H1 (cell line): ENCODE measurements around the gene DGKH. TPM values are rescaled to one million over a fixed set of nuclear protein-coding genes. Genes with fewer than 3 reads are reported as not detected.

ENCODE experiments used
- BRCA1 ChIP-seq: IDR thresholded peaks from 2 replicates; pipeline ENCODE4 v1.6.1; 2012; ENCODE audit warnings: low read depth, low read length, improper control_type of control experiment
- CEBPB ChIP-seq: IDR thresholded peaks from 2 replicates; pipeline ENCODE4 v1.6.1; 2012; ENCODE audit warnings: low read depth, low read length
- CHD2 ChIP-seq: IDR thresholded peaks from 2 replicates; pipeline ENCODE4 v1.6.1; 2012; ENCODE audit warnings: low read length, improper control_type of control experiment
- CHD7 ChIP-seq: fragments of 300-600 bp; sonication (generic); IDR thresholded peaks from 2 replicates; pipeline ENCODE4 v1.7.1; 2012; ENCODE audit warnings: low read length, moderate library complexity, mild to moderate bottlenecking, inconsistent platforms; ENCODE audit not compliant: insufficient replicate concordance
- EP300 ChIP-seq, 2 experiments: IDR thresholded peaks; 1 replicate in 1 of 2; 2 replicates in 1 of 2; pipeline ENCODE4 v1.6.1; 2011 to 2012; ENCODE audit warnings: low read depth in 2 of 2, low read length in 2 of 2, mild to moderate bottlenecking in 2 of 2, borderline replicate concordance in 1 of 2, inconsistent platforms in 1 of 2, moderate library complexity in 1 of 2
- JUN ChIP-seq: IDR thresholded peaks from 2 replicates; pipeline ENCODE4 v1.6.1; 2011; ENCODE audit warnings: low read depth, mild to moderate bottlenecking, improper control_type of control experiment, low read length
- PHF8 ChIP-seq: fragments of 200-600 bp; sonication (generic); conservative IDR thresholded peaks from 2 replicates; pipeline ENCODE4 v1.7.1; 2012; ENCODE audit warnings: low read depth, mild to moderate bottlenecking, inconsistent platforms, low read length, moderate library complexity
- POLR2A ChIP-seq, 2 experiments: IDR thresholded peaks; 1 replicate in 1 of 2; 2 replicates in 1 of 2; pipeline ENCODE4 v1.6.1; 2011; ENCODE audit warnings: low read depth in 2 of 2, low read length in 2 of 2, mild to moderate bottlenecking in 2 of 2; ENCODE audit errors: control extremely low read depth in 1 of 2
- POLR2AphosphoS5 ChIP-seq: IDR thresholded peaks from 2 replicates; pipeline ENCODE4 v1.6.1; 2011; ENCODE audit warnings: low read depth, low read length
- SP2 ChIP-seq: IDR thresholded peaks from 2 replicates; pipeline ENCODE4 v1.6.1; 2012; ENCODE audit warnings: mild to moderate bottlenecking, low read length, inconsistent platforms
- SP4 ChIP-seq: IDR thresholded peaks from 2 replicates; pipeline ENCODE4 v1.6.1; 2012; ENCODE audit warnings: low read length, inconsistent platforms
- SRF ChIP-seq: IDR thresholded peaks from 2 replicates; pipeline ENCODE4 v1.6.1; 2011; ENCODE audit warnings: mild to moderate bottlenecking, low read depth, low read length, moderate library complexity
- TAF1 ChIP-seq: IDR thresholded peaks from 2 replicates; pipeline ENCODE4 v1.6.1; 2011; ENCODE audit warnings: mild to moderate bottlenecking, low read depth, low read length
- TEAD4 ChIP-seq: IDR thresholded peaks from 2 replicates; pipeline ENCODE4 v1.6.1; 2012; ENCODE audit warnings: low read depth, low read length, inconsistent platforms, mixed read lengths
- polyA plus RNA-seq, 7 experiments: library from polyadenylated mRNA; depleted of rRNA in 3 of 7; stranded (reverse) in 5 of 7; unstranded in 2 of 7; fragments of >200 nt in 5 of 7; fragments of 200-250 nt in 2 of 7; gene quantifications; 1 replicate in 5 of 7; 2 replicates in 1 of 7; 4 replicates in 1 of 7; pipeline versions ENCODE4 v1.2.1 to v1.2.3, GENCODE V29; 2011 to 2013; ENCODE audit warnings: missing spikeins in 2 of 7, mixed read lengths in 2 of 7
- total RNA-seq: library from RNA; stranded (reverse); fragmentation: NEBNext Ultra II Directional; extraction: Animal tissue kit (Norgen Biotek cat#: 25700); gene quantifications from 2 replicates; pipeline ENCODE4 v1.2.1, GENCODE V29; 2021

DGKH gene
- total and polyA plus RNA-seq, 2 of the 8 experiments (the other 6 are each of a cell fraction or from before 2014, with no cell fraction given) = 2.1 to 7.9 TPM

- TF ChIP-seq CHD7 = no peak
- no peak for TF ChIP-seq CEBPB
- TF ChIP-seq TEAD4 = no peak
- TF ChIP-seq SP2 = no peak
- no peak for TF ChIP-seq JUN
- no peak for TF ChIP-seq POLR2A (IDR thresholded peaks at IDR 0.05; ENCODE audit: control extremely low read depth in 1 of 2, low read depth in 2 of 2, low read length in 2 of 2)
- no peak for TF ChIP-seq POLR2AphosphoS5
- no peak for TF ChIP-seq SRF
- TF ChIP-seq BRCA1 = no peak
- no peak for TF ChIP-seq CHD2
- no peak for TF ChIP-seq TAF1
- TF ChIP-seq EP300 (IDR thresholded peaks at IDR 0.05; ENCODE audit: borderline replicate concordance in 1 of 2, low read depth in 2 of 2, low read length in 2 of 2) = no peak
- TF ChIP-seq PHF8 = no peak
- no peak for TF ChIP-seq SP4
Observed at GRCh38 chr13:42190529-42190928, 142.1 kb downstream of the DGKH start (continued).
